H9 (cell line): ENCODE data around the gene FBXO38. TPM values are rescaled to one million over a fixed set of nuclear protein-coding genes. Genes with fewer than 3 reads are reported as not detected.

Experiments
- DNase-seq: peaks from one replicate; pipeline ENCODE4 v3.0.0-alpha.2; 2017
- H2AFZ ChIP-seq: one replicate; pipeline ENCODE4 v1.6.1; 2013; ENCODE audit warnings: mild to moderate bottlenecking, low read length, control low read depth, moderate library complexity
- H2AK5ac ChIP-seq: 2 replicates; pipeline ENCODE4 v1.6.1; 2013; ENCODE audit warnings: low read length, control low read depth, mixed read lengths; ENCODE audit not compliant: insufficient read length
- H2BK120ac ChIP-seq: one replicate; pipeline ENCODE4 v1.6.1; 2013; ENCODE audit warnings: low read depth, mild to moderate bottlenecking, low read length, control low read depth, inconsistent platforms; ENCODE audit not compliant: poor library complexity, severe bottlenecking
- H2BK12ac ChIP-seq: 2 replicates; pipeline ENCODE4 v1.6.1; 2013; ENCODE audit warnings: low read length, control low read depth, mixed read lengths, low read depth; ENCODE audit not compliant: insufficient read length
- H2BK15ac ChIP-seq: 2 replicates; pipeline ENCODE4 v1.6.1; 2013; ENCODE audit warnings: low read depth, low read length, control low read depth
- H2BK20ac ChIP-seq: one replicate; pipeline ENCODE4 v1.6.1; 2013; ENCODE audit warnings: low read depth, mild to moderate bottlenecking, low read length, control low read depth, inconsistent platforms; ENCODE audit not compliant: poor library complexity, severe bottlenecking
- H2BK5ac ChIP-seq: 2 replicates; pipeline ENCODE4 v1.6.1; 2013; ENCODE audit warnings: low read length, control low read depth, mixed read lengths; ENCODE audit not compliant: insufficient read length
- H3K14ac ChIP-seq: 2 replicates; pipeline ENCODE4 v1.6.1; 2013; ENCODE audit warnings: low read length, control low read depth; ENCODE audit not compliant: insufficient read depth
- H3K18ac ChIP-seq: 2 replicates; pipeline ENCODE4 v1.6.1; 2013; ENCODE audit warnings: low read depth, mild to moderate bottlenecking, mixed read lengths, low read length, control low read depth; ENCODE audit not compliant: insufficient read length
- H3K23ac ChIP-seq: 2 replicates; pipeline ENCODE4 v1.6.1; 2013; ENCODE audit warnings: low read length, control low read depth, mixed read lengths, low read depth; ENCODE audit not compliant: insufficient read length
- H3K23me2 ChIP-seq: 2 replicates; pipeline ENCODE4 v1.6.1; 2013; ENCODE audit warnings: low read depth, mild to moderate bottlenecking, mixed read lengths, low read length, control low read depth; ENCODE audit not compliant: insufficient read length, poor library complexity, severe bottlenecking
- H3K27ac ChIP-seq: 2 replicates; pipeline ENCODE4 v1.5.1; 2013; ENCODE audit warnings: low read length, control low read depth, mixed read lengths, low read depth; ENCODE audit not compliant: insufficient read length
- H3K27me3 ChIP-seq: 2 replicates; pipeline ENCODE4 v1.6.1; 2013; ENCODE audit warnings: low read length, control low read depth, inconsistent platforms; ENCODE audit not compliant: insufficient read depth
- H3K4ac ChIP-seq: 2 replicates; pipeline ENCODE4 v1.6.1; 2013; ENCODE audit warnings: low read depth, mild to moderate bottlenecking, control low read depth, inconsistent platforms, low read length, moderate library complexity
- H3K4me1 ChIP-seq: 2 replicates; pipeline ENCODE4 v1.6.1; 2013; ENCODE audit warnings: low read length, control low read depth, inconsistent platforms; ENCODE audit not compliant: insufficient read depth
- H3K4me2 ChIP-seq: 2 replicates; pipeline ENCODE4 v1.6.1; 2013; ENCODE audit warnings: low read length, control low read depth, mixed read lengths; ENCODE audit not compliant: insufficient read length, insufficient read depth
- H3K56ac ChIP-seq: 2 replicates; pipeline ENCODE4 v1.6.1; 2013; ENCODE audit warnings: low read depth, mild to moderate bottlenecking, mixed read lengths, low read length, control low read depth; ENCODE audit not compliant: insufficient read length
- H3K79me1 ChIP-seq: 2 replicates; pipeline ENCODE4 v1.6.1; 2013; ENCODE audit warnings: low read depth, mild to moderate bottlenecking, moderate library complexity, low read length, control low read depth, inconsistent platforms; ENCODE audit not compliant: insufficient read depth, poor library complexity, severe bottlenecking
- H3K79me2 ChIP-seq: 2 replicates; pipeline ENCODE4 v1.6.1; 2013; ENCODE audit warnings: low read length, control low read depth, inconsistent platforms; ENCODE audit not compliant: insufficient read depth
- H3K9ac ChIP-seq: 2 replicates; pipeline ENCODE4 v1.6.1; 2013; ENCODE audit warnings: low read length, control low read depth, mixed read lengths; ENCODE audit not compliant: insufficient read length; ENCODE audit errors: extremely low read depth
- H3K9me3 ChIP-seq: one replicate; pipeline ENCODE4 v1.6.1; 2013; ENCODE audit warnings: low read depth, low read length, inconsistent platforms; ENCODE audit not compliant: control insufficient read depth
- H3T11ph ChIP-seq: one replicate; pipeline ENCODE4 v1.6.1; 2013; ENCODE audit warnings: mild to moderate bottlenecking, low read length, control low read depth, inconsistent platforms
- H4K20me1 ChIP-seq: one replicate; pipeline ENCODE4 v1.6.1; 2013; ENCODE audit not compliant: control insufficient read depth, insufficient read length, insufficient read depth
- H4K5ac ChIP-seq: 2 replicates; pipeline ENCODE4 v1.6.1; 2013; ENCODE audit warnings: low read depth, mild to moderate bottlenecking, mixed read lengths, low read length, control low read depth; ENCODE audit not compliant: insufficient read length
- H4K8ac ChIP-seq: replicated peaks from 2 replicates; pipeline ENCODE4 v1.6.1; 2013; ENCODE audit warnings: low read length, control low read depth, mixed read lengths, low read depth; ENCODE audit not compliant: insufficient read length
- H4K91ac ChIP-seq: 2 replicates; pipeline ENCODE4 v1.6.1; 2013; ENCODE audit warnings: low read depth, mild to moderate bottlenecking, moderate library complexity, mixed read lengths, low read length, control low read depth; ENCODE audit not compliant: insufficient read length
- H3K27ac Mint-ChIP-seq, 3 experiments: 2 replicates in 2 of 3; 3 replicates in 1 of 3; pipeline ENCODE4 v1.8.0; 2020 to 2021; ENCODE audit warnings: mixed read lengths in 3 of 3, mild to moderate bottlenecking in 1 of 3, moderate library complexity in 1 of 3
- H3K27me3 Mint-ChIP-seq: 2 replicates; pipeline ENCODE4 v1.8.0; 2021; ENCODE audit warnings: low read depth, mild to moderate bottlenecking, moderate library complexity, mixed read lengths
- H3K36me3 Mint-ChIP-seq, 3 experiments: 2 replicates in 2 of 3; 3 replicates in 1 of 3; pipeline ENCODE4 v1.8.0; 2020 to 2021; ENCODE audit warnings: low read depth in 3 of 3, mixed read lengths in 3 of 3; ENCODE audit not compliant: insufficient read depth in 1 of 3
- H3K4me1 Mint-ChIP-seq, 2 experiments: 2 replicates each; pipeline ENCODE4 v1.8.0; 2020; ENCODE audit warnings: mixed read lengths in 2 of 2
- H3K4me3 Mint-ChIP-seq, 2 experiments: 2 replicates in 1 of 2; 3 replicates in 1 of 2; pipeline ENCODE4 v1.8.0; 2020 to 2021; ENCODE audit warnings: mild to moderate bottlenecking in 2 of 2, mixed read lengths in 2 of 2, moderate library complexity in 1 of 2
- H3K9me3 Mint-ChIP-seq, 2 experiments: 2 replicates in 1 of 2; 3 replicates in 1 of 2; pipeline ENCODE4 v1.8.0; 2020; ENCODE audit warnings: mild to moderate bottlenecking in 2 of 2, mixed read lengths in 2 of 2, moderate library complexity in 1 of 2
- CTCF ChIP-seq: fragments of 200-600 bp; sonication (generic); conservative IDR thresholded peaks from 3 replicates; pipeline ENCODE4 v1.8.0; 2021; ENCODE audit warnings: antibody characterized with exemption, mild to moderate bottlenecking
- WGBS: extraction: QIAGEN DNeasy Blood & Tissue Kit; methylation state at CpG from one replicate; pipeline ENCODE4 v1.1.7; 2013; ENCODE audit warnings: missing lambda C conversion rate, low lambda C conversion rate, mixed read lengths; ENCODE audit not compliant: insufficient read length; ENCODE audit errors: extremely low coverage; 5-methylcytosine and 5-hydroxymethylcytosine counted together
- total RNA-seq: library from RNA; stranded (reverse); gene quantifications from 2 replicates; pipeline ENCODE4 v1.2.1, GENCODE V29; 2021

Gene FBXO38
- total RNA-seq, 1 experiment from 2014 or later, result 34.6 TPM

- Histone ChIP-seq H4K91ac (no peak overlapping the region), H3K18ac (no peak overlapping the region), H4K20me1 (no peaks in the 10 kb centered on the region), H3K4me1 (no peaks in the 10 kb centered on the region), H3K79me1 (no peaks in the 10 kb centered on the region), H4K5ac (no peak overlapping the region), H3K4me2 (no peak overlapping the region), H2BK15ac (no peak overlapping the region), H3K14ac (no peak overlapping the region), H3K9me3 (no peaks in the 10 kb centered on the region), H2AFZ (no peak overlapping the region), H3K27me3 (no peaks in the 10 kb centered on the region), H2BK20ac (no peak overlapping the region), H3K79me2 (no peaks in the 10 kb centered on the region), H3K56ac (no peak overlapping the region), H3K23me2 (no peaks in the 10 kb centered on the region), H3K9ac (no peak overlapping the region), H2BK12ac (no peak overlapping the region), H3K23ac (no peak overlapping the region), H4K8ac (no peak overlapping the region), H3T11ph (no peak overlapping the region), H2AK5ac (no peak overlapping the region), H2BK120ac (no peak overlapping the region), H3K4ac (no peak overlapping the region), H2BK5ac (no peak overlapping the region), H3K27ac (no peak overlapping the region)
- WGBS, result no CpG with 5 or more reads among the region's 1 CpG
- no peak for TF ChIP-seq CTCF
- DNase-seq, result no peak
- H3K4me3 Mint-ChIP-seq, result no peak overlapping the region
- no peak overlapping the region for H3K27ac Mint-ChIP-seq
- H3K4me1 Mint-ChIP-seq, result 0 out of 4 replicates have a peak, but pooled peaks cover 0 to 6% of the 10 kb centered on the region in 2 experiments
- no peaks in the 10 kb centered on the region for H3K27me3 Mint-ChIP-seq
- no peaks in the 10 kb centered on the region for H3K36me3 Mint-ChIP-seq
- H3K9me3 Mint-ChIP-seq, result no peaks in the 10 kb centered on the region
Observed at GRCh38 chr5:148347706-148348105, 36.1 kb upstream of the FBXO38 start.
